Left renal pelvis (tissue), 4 donors: Measurements from ENCODE around the gene B9D1. TPM values are rescaled to one million over a fixed set of nuclear protein-coding genes. Genes with fewer than 3 reads are reported as not detected.

Experiments
- DNase-seq, 4 donors: peaks; one replicate each; pipeline ENCODE4 v3.0.0-alpha.2; 2013; ENCODE audit warnings: low read depth in 4 of 4, low spot score in 3 of 4
- polyA plus RNA-seq, 4 donors: library from polyadenylated mRNA; unstranded; fragments of 120-200 nt; gene quantifications; one replicate each; pipeline ENCODE4 v1.2.1, GENCODE V29; 2013; ENCODE audit not compliant: insufficient read length in 4 of 4

Gene B9D1
- polyA plus RNA-seq, 4 donors: 16.9 to 47.9 (median 31.1) TPM

GRCh38 chr17:19308398-19308797, 54.1 kb downstream of the B9D1 start:
- no peak for DNase-seq

GRCh38 chr17:19307521-19307920, 55.0 kb downstream of the B9D1 start:
- DNase-seq: no peak

- DNase-seq: no peak
Measured at GRCh38 chr17:19306160-19307111, 56.1 kb downstream of the B9D1 start.

GRCh38 chr17:19305761-19306159, 56.8 kb downstream of the B9D1 start:
- DNase-seq: no peak

- DNase-seq: no peak
Measured at GRCh38 chr17:19305256-19305655, 57.3 kb downstream of the B9D1 start.

GRCh38 chr17:19304751-19305150, 57.8 kb downstream of the B9D1 start:
- no peak for DNase-seq

- DNase-seq: no peak
Measured at GRCh38 chr17:19304209-19304608, 58.3 kb downstream of the B9D1 start.

- no peak for DNase-seq
Measured at GRCh38 chr17:19303367-19303776, 59.2 kb downstream of the B9D1 start.

- DNase-seq: no peak
Measured at GRCh38 chr17:19302791-19303331, 59.7 kb downstream of the B9D1 start.

GRCh38 chr17:19301973-19302372, 60.5 kb downstream of the B9D1 start:
- DNase-seq: no peak

- no peak for DNase-seq
Measured at GRCh38 chr17:19301274-19301951, 61.1 kb downstream of the B9D1 start.

- no peak for DNase-seq
Measured at GRCh38 chr17:19299866-19300265, 62.7 kb downstream of the B9D1 start.

- DNase-seq: no peak
Measured at GRCh38 chr17:19299214-19299747, 63.2 kb downstream of the B9D1 start.

- no peak for DNase-seq
Measured at GRCh38 chr17:19298569-19299213, 63.8 kb downstream of the B9D1 start.

- no peak for DNase-seq
Measured at GRCh38 chr17:19296786-19297778, 65.4 kb downstream of the B9D1 start.

GRCh38 chr17:19295473-19296135, 66.9 kb downstream of the B9D1 start:
- DNase-seq: peak in 1 of 4 donors; percentile 50

- no peak for DNase-seq
Measured at GRCh38 chr17:19294443-19294842, 68.1 kb downstream of the B9D1 start.
